Measurements from ENCODE around the gene IGFBPL1. TPM values are rescaled to one million over a fixed set of nuclear protein-coding genes. Genes with fewer than 3 reads are reported as not detected.

The IGFBPL1 gene
- total and polyA plus RNA-seq, 2 of the 13 experiments (the other 11 are each of a cell fraction or from before 2014, with no cell fraction given), result 0.24 TPM; not detected in 1

DNA sequence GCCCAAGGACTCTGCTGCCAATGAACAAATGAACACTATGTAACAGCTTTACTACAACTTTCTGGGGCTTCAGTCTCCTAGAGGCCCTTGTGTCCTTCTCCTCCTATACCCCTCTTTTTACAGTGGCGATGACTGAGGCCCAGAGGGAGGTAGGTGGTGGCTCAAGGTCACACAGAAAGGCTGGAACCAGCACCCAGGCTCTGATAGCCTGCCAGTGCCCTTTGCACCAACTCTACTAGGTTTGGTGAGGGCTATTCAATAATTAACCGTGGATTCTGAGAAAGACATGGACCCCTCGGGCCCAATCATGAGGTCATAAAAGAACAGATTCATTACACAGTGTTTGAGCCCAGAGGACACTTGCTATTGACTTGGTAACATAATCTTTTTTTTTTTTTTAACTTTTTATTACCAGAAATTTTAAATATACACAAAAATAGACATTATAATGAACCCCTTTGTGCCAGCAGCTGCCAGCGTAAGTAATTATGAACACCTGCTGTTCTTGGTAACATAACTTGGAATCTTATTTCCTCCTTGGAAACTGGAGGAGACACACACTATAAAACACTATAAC lies 37.8 kb downstream of the IGFBPL1 start (continued):
- TF ChIP-seq, protein P1, sequence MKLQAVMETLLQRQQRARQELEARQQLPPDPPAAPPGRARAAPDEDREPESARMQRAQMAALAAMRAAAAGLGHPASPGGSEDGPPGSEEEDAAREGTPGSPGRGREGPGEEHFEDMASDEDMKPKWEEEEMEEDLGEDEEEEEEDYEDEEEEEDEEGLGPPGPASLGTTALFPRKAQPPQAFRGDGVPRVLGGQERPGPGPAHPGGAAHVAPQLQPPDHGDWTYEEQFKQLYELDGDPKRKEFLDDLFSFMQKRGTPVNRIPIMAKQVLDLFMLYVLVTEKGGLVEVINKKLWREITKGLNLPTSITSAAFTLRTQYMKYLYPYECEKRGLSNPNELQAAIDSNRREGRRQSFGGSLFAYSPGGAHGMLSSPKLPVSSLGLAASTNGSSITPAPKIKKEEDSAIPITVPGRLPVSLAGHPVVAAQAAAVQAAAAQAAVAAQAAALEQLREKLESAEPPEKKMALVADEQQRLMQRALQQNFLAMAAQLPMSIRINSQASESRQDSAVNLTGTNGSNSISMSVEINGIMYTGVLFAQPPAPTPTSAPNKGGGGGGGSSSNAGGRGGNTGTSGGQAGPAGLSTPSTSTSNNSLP (IDR thresholded peaks at IDR 0.05; ENCODE audit: low read depth, low read length), result peak; percentile 74
- TF ChIP-seq ZC3H13 (CRISPR knock-in tag; IDR thresholded peaks at IDR 0.05) (no peak), CC2D1A (CRISPR knock-in tag; IDR thresholded peaks at IDR 0.05) (no peak), ZSCAN30 (CRISPR knock-in tag; IDR thresholded peaks at IDR 0.05) (no peak), ZNF260 (CRISPR knock-in tag; IDR thresholded peaks at IDR 0.05; ENCODE audit: borderline replicate concordance, low read depth) (no peak), ZNF235 (CRISPR knock-in tag; IDR thresholded peaks at IDR 0.05; ENCODE audit: borderline replicate concordance) (no peak), RNF2 (conservative IDR thresholded peaks at IDR 0.05; ENCODE audit: low read depth) (no peak), FOXK2 (IDR thresholded peaks at IDR 0.05) (no peak), ZNF331 (CRISPR knock-in tag; IDR thresholded peaks at IDR 0.05) (peak; percentile 68; the same call in 1 of the 2 replicates), ELF3 (CRISPR knock-in tag; IDR thresholded peaks at IDR 0.05) (no peak), JARID2 (CRISPR knock-in tag; IDR thresholded peaks at IDR 0.05; ENCODE audit: insufficient replicate concordance) (no peak), NCOR1 (IDR thresholded peaks at IDR 0.05; ENCODE audit: borderline replicate concordance, low read length) (no peak; the same call in 1 of the 2 replicates), ADNP (CRISPR knock-in tag; IDR thresholded peaks at IDR 0.05) (no peak), ZNF510 (CRISPR knock-in tag; IDR thresholded peaks at IDR 0.05; ENCODE audit: low read depth) (no peak), ZNF343 (CRISPR knock-in tag; IDR thresholded peaks at IDR 0.05) (no peak), NFIC (IDR thresholded peaks at IDR 0.05; ENCODE audit: low read length) (0 out of 2 replicates have a peak, but pooled peaks have one; percentile 40)
- TF ChIP-seq, protein P2, sequence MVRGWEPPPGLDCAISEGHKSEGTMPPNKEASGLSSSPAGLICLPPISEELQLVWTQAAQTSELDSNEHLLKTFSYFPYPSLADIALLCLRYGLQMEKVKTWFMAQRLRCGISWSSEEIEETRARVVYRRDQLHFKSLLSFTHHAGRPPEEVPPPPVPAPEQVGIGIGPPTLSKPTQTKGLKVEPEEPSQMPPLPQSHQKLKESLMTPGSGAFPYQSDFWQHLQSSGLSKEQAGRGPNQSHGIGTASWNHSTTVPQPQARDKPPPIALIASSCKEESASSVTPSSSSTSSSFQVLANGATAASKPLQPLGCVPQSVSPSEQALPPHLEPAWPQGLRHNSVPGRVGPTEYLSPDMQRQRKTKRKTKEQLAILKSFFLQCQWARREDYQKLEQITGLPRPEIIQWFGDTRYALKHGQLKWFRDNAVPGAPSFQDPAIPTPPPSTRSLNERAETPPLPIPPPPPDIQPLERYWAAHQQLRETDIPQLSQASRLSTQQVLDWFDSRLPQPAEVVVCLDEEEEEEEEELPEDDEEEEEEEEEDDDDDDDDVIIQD (CRISPR knock-in tag; IDR thresholded peaks at IDR 0.05; ENCODE audit: low read depth), result no peak
- TF ChIP-seq, protein P3, sequence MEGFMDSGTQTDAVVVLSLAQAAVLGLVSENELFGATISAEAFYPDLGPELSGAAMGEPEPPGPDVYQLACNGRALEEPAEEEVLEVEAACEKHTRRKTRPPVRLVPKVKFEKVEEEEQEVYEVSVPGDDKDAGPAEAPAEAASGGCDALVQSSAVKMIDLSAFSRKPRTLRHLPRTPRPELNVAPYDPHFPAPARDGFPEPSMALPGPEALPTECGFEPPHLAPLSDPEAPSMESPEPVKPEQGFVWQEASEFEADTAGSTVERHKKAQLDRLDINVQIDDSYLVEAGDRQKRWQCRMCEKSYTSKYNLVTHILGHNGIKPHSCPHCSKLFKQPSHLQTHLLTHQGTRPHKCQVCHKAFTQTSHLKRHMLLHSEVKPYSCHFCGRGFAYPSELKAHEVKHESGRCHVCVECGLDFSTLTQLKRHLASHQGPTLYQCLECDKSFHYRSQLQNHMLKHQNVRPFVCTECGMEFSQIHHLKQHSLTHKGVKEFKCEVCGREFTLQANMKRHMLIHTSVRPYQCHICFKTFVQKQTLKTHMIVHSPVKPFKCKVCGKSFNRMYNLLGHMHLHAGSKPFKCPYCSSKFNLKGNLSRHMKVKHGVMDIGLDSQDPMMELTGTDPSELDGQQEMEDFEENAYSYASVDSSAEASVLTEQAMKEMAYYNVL (CRISPR knock-in tag; IDR thresholded peaks at IDR 0.05; ENCODE audit: borderline replicate concordance), result peak; percentile 51; the same call in 1 of the 2 replicates
- TF ChIP-seq, protein P4, sequence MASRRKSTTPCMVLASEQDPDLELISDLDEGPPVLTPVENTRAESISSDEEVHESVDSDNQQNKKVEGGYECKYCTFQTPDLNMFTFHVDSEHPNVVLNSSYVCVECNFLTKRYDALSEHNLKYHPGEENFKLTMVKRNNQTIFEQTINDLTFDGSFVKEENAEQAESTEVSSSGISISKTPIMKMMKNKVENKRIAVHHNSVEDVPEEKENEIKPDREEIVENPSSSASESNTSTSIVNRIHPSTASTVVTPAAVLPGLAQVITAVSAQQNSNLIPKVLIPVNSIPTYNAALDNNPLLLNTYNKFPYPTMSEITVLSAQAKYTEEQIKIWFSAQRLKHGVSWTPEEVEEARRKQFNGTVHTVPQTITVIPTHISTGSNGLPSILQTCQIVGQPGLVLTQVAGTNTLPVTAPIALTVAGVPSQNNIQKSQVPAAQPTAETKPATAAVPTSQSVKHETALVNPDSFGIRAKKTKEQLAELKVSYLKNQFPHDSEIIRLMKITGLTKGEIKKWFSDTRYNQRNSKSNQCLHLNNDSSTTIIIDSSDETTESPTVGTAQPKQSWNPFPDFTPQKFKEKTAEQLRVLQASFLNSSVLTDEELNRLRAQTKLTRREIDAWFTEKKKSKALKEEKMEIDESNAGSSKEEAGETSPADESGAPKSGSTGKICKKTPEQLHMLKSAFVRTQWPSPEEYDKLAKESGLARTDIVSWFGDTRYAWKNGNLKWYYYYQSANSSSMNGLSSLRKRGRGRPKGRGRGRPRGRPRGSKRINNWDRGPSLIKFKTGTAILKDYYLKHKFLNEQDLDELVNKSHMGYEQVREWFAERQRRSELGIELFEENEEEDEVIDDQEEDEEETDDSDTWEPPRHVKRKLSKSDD (CRISPR knock-in tag; IDR thresholded peaks at IDR 0.05; ENCODE audit: low read depth), result peak; percentile 70; the same call in 1 of the 2 replicates
- TF ChIP-seq, protein P5, sequence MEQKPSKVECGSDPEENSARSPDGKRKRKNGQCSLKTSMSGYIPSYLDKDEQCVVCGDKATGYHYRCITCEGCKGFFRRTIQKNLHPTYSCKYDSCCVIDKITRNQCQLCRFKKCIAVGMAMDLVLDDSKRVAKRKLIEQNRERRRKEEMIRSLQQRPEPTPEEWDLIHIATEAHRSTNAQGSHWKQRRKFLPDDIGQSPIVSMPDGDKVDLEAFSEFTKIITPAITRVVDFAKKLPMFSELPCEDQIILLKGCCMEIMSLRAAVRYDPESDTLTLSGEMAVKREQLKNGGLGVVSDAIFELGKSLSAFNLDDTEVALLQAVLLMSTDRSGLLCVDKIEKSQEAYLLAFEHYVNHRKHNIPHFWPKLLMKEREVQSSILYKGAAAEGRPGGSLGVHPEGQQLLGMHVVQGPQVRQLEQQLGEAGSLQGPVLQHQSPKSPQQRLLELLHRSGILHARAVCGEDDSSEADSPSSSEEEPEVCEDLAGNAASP (CRISPR knock-in tag; IDR thresholded peaks at IDR 0.05; ENCODE audit: borderline replicate concordance), result peak; percentile 63; the same call in 1 of the 2 replicates
- TF ChIP-seq, protein P6, sequence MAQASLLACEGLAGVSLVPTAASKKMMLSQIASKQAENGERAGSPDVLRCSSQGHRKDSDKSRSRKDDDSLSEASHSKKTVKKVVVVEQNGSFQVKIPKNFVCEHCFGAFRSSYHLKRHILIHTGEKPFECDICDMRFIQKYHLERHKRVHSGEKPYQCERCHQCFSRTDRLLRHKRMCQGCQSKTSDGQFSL (CRISPR knock-in tag; IDR thresholded peaks at IDR 0.05), result no peak

All from HepG2 (cell line).